ENCODE measurements around the gene SLC8A1. TPM values are rescaled to one million over a fixed set of nuclear protein-coding genes. Genes with fewer than 3 reads are reported as not detected.
A peak's percentile ranks its signal among the peaks of the same experiment; 100 is the strongest.

SLC8A1 gene
- polyA plus RNA-seq, 3 donors: 16.9 to 18.2 (median 18.0) TPM

DNA sequence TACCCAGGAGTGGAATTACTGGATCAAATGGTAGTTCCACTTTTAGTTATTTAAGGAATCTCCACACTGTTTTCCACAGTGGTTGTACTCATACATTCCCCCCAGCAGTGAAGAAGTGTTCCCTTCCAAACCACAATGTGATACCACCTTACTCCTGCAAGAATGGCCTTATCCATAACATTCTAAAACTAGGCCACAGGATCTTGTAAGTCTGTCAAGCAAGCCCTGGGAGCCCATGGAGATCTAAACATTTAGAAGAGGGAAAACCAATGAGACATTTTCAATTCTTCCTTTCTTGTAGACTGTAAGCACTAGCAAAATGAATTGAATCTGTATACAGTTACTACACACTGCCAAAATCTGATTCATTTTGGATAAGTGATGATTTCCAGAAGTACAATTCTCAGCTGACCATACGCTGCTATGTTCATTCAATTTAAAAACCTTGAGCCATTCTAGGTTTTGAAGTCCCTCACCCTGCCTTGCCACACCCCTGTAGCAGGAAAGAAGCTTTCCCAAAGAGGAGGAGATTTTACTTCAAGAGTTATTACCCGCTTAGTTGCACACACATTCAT, 149.1 kb downstream of the SLC8A1 start:
- peak overlapping the region in 1 of 7 donors; percentile 4 for H3K27ac Mint-ChIP-seq
- Histone ChIP-seq H2AFZ (ENCODE audit: insufficient read depth, low read depth, low read length, poor library complexity, severe bottlenecking) (no peak overlapping the region), H4K20me1 (ENCODE audit: insufficient read depth, low read length) (peaks cover 84% of the 10 kb centered on the region), H3K9ac (ENCODE audit: insufficient read depth, low read length, poor library complexity, severe bottlenecking) (no peak overlapping the region), H3K27me3 (ENCODE audit: control insufficient read depth in 2 of 2, insufficient read depth in 2 of 2, low read length in 2 of 2) (no peaks in the 10 kb centered on the region), H3K79me2 (ENCODE audit: insufficient read depth, low read length) (no peaks in the 10 kb centered on the region), H3K36me3 (replicated peaks in 1 of 2; ENCODE audit: control insufficient read depth in 1 of 2, insufficient read depth in 2 of 2, low read length in 2 of 2) (peaks cover 0 to 35% of the 10 kb centered on the region in 2 donors), H3K4me3 (replicated peaks in 1 of 3; ENCODE audit: low read depth in 2 of 3, low read length in 3 of 3) (no peak overlapping the region), H3K4me2 (replicated peaks; ENCODE audit: extremely low read depth, low read length, poor library complexity, severe bottlenecking) (no peak overlapping the region), H3K4me1 (ENCODE audit: control insufficient read depth in 1 of 2, insufficient read depth in 2 of 2, low read length in 2 of 2) (no peaks in the 10 kb centered on the region), H3K27ac (ENCODE audit: low read depth in 1 of 2, low read length in 2 of 2) (no peak overlapping the region), H3K9me3 (replicated peaks in 1 of 2; ENCODE audit: control insufficient read depth in 1 of 2, insufficient read depth in 1 of 2, low read length in 2 of 2) (no peaks in the 10 kb centered on the region)
- H3K9me3 Mint-ChIP-seq: no peaks in the 10 kb centered on the region
- TF ChIP-seq, protein P1, sequence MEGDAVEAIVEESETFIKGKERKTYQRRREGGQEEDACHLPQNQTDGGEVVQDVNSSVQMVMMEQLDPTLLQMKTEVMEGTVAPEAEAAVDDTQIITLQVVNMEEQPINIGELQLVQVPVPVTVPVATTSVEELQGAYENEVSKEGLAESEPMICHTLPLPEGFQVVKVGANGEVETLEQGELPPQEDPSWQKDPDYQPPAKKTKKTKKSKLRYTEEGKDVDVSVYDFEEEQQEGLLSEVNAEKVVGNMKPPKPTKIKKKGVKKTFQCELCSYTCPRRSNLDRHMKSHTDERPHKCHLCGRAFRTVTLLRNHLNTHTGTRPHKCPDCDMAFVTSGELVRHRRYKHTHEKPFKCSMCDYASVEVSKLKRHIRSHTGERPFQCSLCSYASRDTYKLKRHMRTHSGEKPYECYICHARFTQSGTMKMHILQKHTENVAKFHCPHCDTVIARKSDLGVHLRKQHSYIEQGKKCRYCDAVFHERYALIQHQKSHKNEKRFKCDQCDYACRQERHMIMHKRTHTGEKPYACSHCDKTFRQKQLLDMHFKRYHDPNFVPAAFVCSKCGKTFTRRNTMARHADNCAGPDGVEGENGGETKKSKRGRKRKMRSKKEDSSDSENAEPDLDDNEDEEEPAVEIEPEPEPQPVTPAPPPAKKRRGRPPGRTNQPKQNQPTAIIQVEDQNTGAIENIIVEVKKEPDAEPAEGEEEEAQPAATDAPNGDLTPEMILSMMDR (IDR thresholded peaks at IDR 0.05): no peak
- no peak for DNase-seq
- no peaks in the 10 kb centered on the region for H3K4me1 Mint-ChIP-seq
- no CpG with 5 or more reads among the region's 2 CpGs for WGBS (ENCODE audit: insufficient coverage)
- intact Hi-C loops (cut with micrococcal nuclease): no loop called here
- H3K36me3 Mint-ChIP-seq: peaks cover 15 to 27% of the 10 kb centered on the region in 2 donors
- H3K4me3 Mint-ChIP-seq: no peak overlapping the region
- H3K27me3 Mint-ChIP-seq (ENCODE audit: low read depth in 3 of 3): peaks cover 0 to 4% (median 0%) of the 10 kb centered on the region in 3 donors

DNA sequence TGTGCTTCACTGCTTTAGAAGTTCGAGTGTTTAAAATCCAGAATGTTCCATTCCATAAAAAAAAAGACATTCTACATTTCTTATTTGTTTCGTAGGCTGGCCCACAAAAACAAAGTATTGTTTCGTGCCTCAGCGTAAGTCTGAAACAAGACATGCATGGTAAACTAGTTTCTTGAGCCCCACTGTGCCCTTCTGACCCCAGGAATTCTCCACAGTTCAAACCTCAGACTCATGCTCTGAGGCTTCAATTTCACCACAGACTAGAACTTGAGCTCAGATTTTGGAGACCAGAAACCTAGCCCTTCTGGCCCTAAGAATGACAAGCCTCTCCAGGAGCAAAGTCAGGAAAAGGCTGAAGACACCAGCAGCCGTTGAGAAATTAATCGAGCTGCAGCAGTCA, 151.5 kb downstream of the SLC8A1 start:
- H3K36me3 ChIP-seq (replicated peaks in 1 of 2; ENCODE audit: control insufficient read depth in 1 of 2, insufficient read depth in 2 of 2, low read length in 2 of 2): peaks cover 0 to 27% of the 10 kb centered on the region in 2 donors
- no peak overlapping the region for H3K4me3 Mint-ChIP-seq
- peaks cover 11 to 27% of the 10 kb centered on the region in 2 donors for H3K36me3 Mint-ChIP-seq
- H3K4me1 ChIP-seq (ENCODE audit: control insufficient read depth in 1 of 2, insufficient read depth in 2 of 2, low read length in 2 of 2): no peaks in the 10 kb centered on the region
- no peak overlapping the region for H3K4me2 ChIP-seq (replicated peaks; ENCODE audit: extremely low read depth, low read length, poor library complexity, severe bottlenecking)
- WGBS (ENCODE audit: insufficient coverage): 89% methylated on average over 4 of the region's 6 CpGs
- H3K4me1 Mint-ChIP-seq: no peaks in the 10 kb centered on the region
- TF ChIP-seq, protein P1 (IDR thresholded peaks at IDR 0.05): no peak
- no peaks in the 10 kb centered on the region for H3K79me2 ChIP-seq (ENCODE audit: insufficient read depth, low read length)
- no peak overlapping the region for H2AFZ ChIP-seq (ENCODE audit: insufficient read depth, low read depth, low read length, poor library complexity, severe bottlenecking)
- no peaks in the 10 kb centered on the region for H3K9me3 Mint-ChIP-seq
- H3K27me3 Mint-ChIP-seq (ENCODE audit: low read depth in 3 of 3): peaks cover 0 to 4% (median 0%) of the 10 kb centered on the region in 3 donors
- no peak overlapping the region for H3K27ac Mint-ChIP-seq
- H3K27ac ChIP-seq (ENCODE audit: low read depth in 1 of 2, low read length in 2 of 2): no peak overlapping the region
- DNase-seq: no peak
- no peaks in the 10 kb centered on the region for H3K9me3 ChIP-seq (replicated peaks in 1 of 2; ENCODE audit: control insufficient read depth in 1 of 2, insufficient read depth in 1 of 2, low read length in 2 of 2)
- H3K4me3 ChIP-seq (replicated peaks in 1 of 3; ENCODE audit: low read depth in 2 of 3, low read length in 3 of 3): no peak overlapping the region
- no peaks in the 10 kb centered on the region for H3K27me3 ChIP-seq (ENCODE audit: control insufficient read depth in 2 of 2, insufficient read depth in 2 of 2, low read length in 2 of 2)
- H3K9ac ChIP-seq (ENCODE audit: insufficient read depth, low read length, poor library complexity, severe bottlenecking): no peak overlapping the region
- peaks cover 93% of the 10 kb centered on the region for H4K20me1 ChIP-seq (ENCODE audit: insufficient read depth, low read length)
- intact Hi-C loops (cut with micrococcal nuclease): no loop called here

All from CD14-positive monocyte (primary cell).